Tibial nerve (tissue), 4 donors: ENCODE data around the gene NISCH.

Experiments
- CTCF ChIP-seq, 5 experiments: fragments of 200-600 bp in 3 of 5; fragments of 450-650 bp in 2 of 5; sonication (generic) in 3 of 5; IDR thresholded peaks; one replicate each; pipeline ENCODE4 v1.5.1; 2016 to 2019; ENCODE audit warnings: antibody characterized with exemption in 5 of 5, mild to moderate bottlenecking in 3 of 5, moderate library complexity in 2 of 5
- EP300 ChIP-seq, 2 donors: sonication (generic); formaldehyde crosslinking; IDR thresholded peaks; one replicate each; pipeline ENCODE4 v1.6.1; 2017; ENCODE audit warnings: antibody characterized with exemption in 2 of 2, mild to moderate bottlenecking in 1 of 2
- POLR2A ChIP-seq, 2 donors: fragments of 450-650 bp; IDR thresholded peaks; one replicate each; pipeline ENCODE4 v1.6.1; 2017; ENCODE audit warnings: antibody characterized with exemption in 2 of 2, mild to moderate bottlenecking in 2 of 2, moderate library complexity in 2 of 2

- TF ChIP-seq CTCF (IDR thresholded peaks at IDR 0.05): no peak
- no peak for TF ChIP-seq POLR2A (IDR thresholded peaks at IDR 0.05)
- TF ChIP-seq EP300 (IDR thresholded peaks at IDR 0.05): no peak
These were observed 57.9 kb downstream of the NISCH start for GRCh38 chr3:52513281-52513680.
